GM21390 (cell line): ENCODE data around the gene AP3D1.

Source experiments
- ATAC-seq: cut with Tn5 transposase; IDR thresholded peaks from one replicate; pipeline ENCODE4 v1.9.1; 2021; ENCODE audit not compliant: unreplicated experiment

Gene AP3D1

GRCh38 chr19:2184422-2184975, 33.1 kb upstream of the AP3D1 start:
- no peak for ATAC-seq

- ATAC-seq, result no peak
Observed at GRCh38 chr19:2181633-2181997, 30.2 kb upstream of the AP3D1 start.

- ATAC-seq, result no peak
Observed at GRCh38 chr19:2180881-2181632, 29.7 kb upstream of the AP3D1 start.

- no peak for ATAC-seq
Observed at GRCh38 chr19:2180114-2180513, 28.7 kb upstream of the AP3D1 start.

GRCh38 chr19:2179095-2179494, 27.7 kb upstream of the AP3D1 start:
- no peak for ATAC-seq

- no peak for ATAC-seq
Observed at GRCh38 chr19:2176337-2176994, 25.1 kb upstream of the AP3D1 start.

- ATAC-seq, result no peak
Observed at GRCh38 chr19:2175742-2176141, 24.4 kb upstream of the AP3D1 start.

- ATAC-seq, result no peak
Observed at GRCh38 chr19:2173767-2174577, 22.6 kb upstream of the AP3D1 start.

- ATAC-seq, result no peak
Observed at GRCh38 chr19:2173388-2173766, 22.0 kb upstream of the AP3D1 start.

- ATAC-seq, result no peak
Observed at GRCh38 chr19:2171349-2172145, 20.2 kb upstream of the AP3D1 start.

- no peak for ATAC-seq
Observed at GRCh38 chr19:2170987-2171348, 19.6 kb upstream of the AP3D1 start.

GRCh38 chr19:2170219-2170618, 18.9 kb upstream of the AP3D1 start:
- no peak for ATAC-seq

- ATAC-seq, result no peak
Observed at GRCh38 chr19:2168619-2169424, 17.5 kb upstream of the AP3D1 start.

- ATAC-seq, result no peak
Observed at GRCh38 chr19:2167896-2168618, 16.7 kb upstream of the AP3D1 start.

- no peak for ATAC-seq
Observed at GRCh38 chr19:2166741-2167738, 15.7 kb upstream of the AP3D1 start.

GRCh38 chr19:2164020-2164998, 12.9 kb upstream of the AP3D1 start:
- no peak for ATAC-seq

- no peak for ATAC-seq
Observed at GRCh38 chr19:2160379-2160778, 9.0 kb upstream of the AP3D1 start.
